ENCODE results near the gene NHS.

Gene NHS

GRCh38 chrX:17595456-17596035 is 220.5 kb downstream of the NHS start:
- no peak for DNase-seq

GRCh38 chrX:17596061-17596460 is 221.1 kb downstream of the NHS start:
- no peak for DNase-seq

GRCh38 chrX:17596546-17597205 is 221.7 kb downstream of the NHS start:
- DNase-seq, result no peak

GRCh38 chrX:17597327-17597726 is 222.3 kb downstream of the NHS start:
- no peak for DNase-seq

GRCh38 chrX:17597836-17598439 is 222.9 kb downstream of the NHS start:
- no peak for DNase-seq

GRCh38 chrX:17601441-17602200 is 226.6 kb downstream of the NHS start:
- DNase-seq, result no peak

GRCh38 chrX:17602245-17602644 is 227.2 kb downstream of the NHS start:
- no peak for DNase-seq

GRCh38 chrX:17603196-17603595 is 228.2 kb downstream of the NHS start:
- no peak for DNase-seq

- DNase-seq, result no peak
These were observed 230.7 kb downstream of the NHS start for GRCh38 chrX:17605676-17606075.

- no peak for DNase-seq
These were observed 231.2 kb downstream of the NHS start for GRCh38 chrX:17606231-17606630.

- no peak for DNase-seq
These were observed 233.9 kb downstream of the NHS start for GRCh38 chrX:17608888-17609287.

- no peak for DNase-seq
These were observed 235.8 kb downstream of the NHS start for GRCh38 chrX:17610788-17611187.

GRCh38 chrX:17613979-17614588 is 239.1 kb downstream of the NHS start:
- no peak for DNase-seq

GRCh38 chrX:17616936-17617335 is 241.9 kb downstream of the NHS start:
- no peak for DNase-seq

- no peak for DNase-seq
These were observed 242.8 kb downstream of the NHS start for GRCh38 chrX:17617806-17618205.

GRCh38 chrX:17621566-17622270 is 246.7 kb downstream of the NHS start:
- DNase-seq, result no peak

GRCh38 chrX:17622331-17622730 is 247.3 kb downstream of the NHS start:
- DNase-seq, result no peak

GRCh38 chrX:17623750-17624149 is 248.8 kb downstream of the NHS start:
- DNase-seq, result no peak

- no peak for DNase-seq
These were observed 252.0 kb downstream of the NHS start for GRCh38 chrX:17627026-17627425.

- DNase-seq, result no peak
These were observed 254.0 kb downstream of the NHS start for GRCh38 chrX:17628976-17629375.

GRCh38 chrX:17629519-17629918 is 254.5 kb downstream of the NHS start:
- DNase-seq, result no peak

GRCh38 chrX:17631647-17632046 is 256.6 kb downstream of the NHS start:
- no peak for DNase-seq

- no peak for DNase-seq
These were observed 257.9 kb downstream of the NHS start for GRCh38 chrX:17632942-17633341.

All from activated CD4-positive, alpha-beta T cell treated with anti-CD3 and anti-CD28 coated beads, Interleukin-2, Interleukin-6, amounts not matched to agents 100 ng/mL and 50 ng/mL, durations not matched to agents 16 hours and 8 hours (primary cell).